T-helper 9 cell (primary cell): ENCODE data around the gene TOB2.
"Not testable (repeated sequence)": the region's sequence is repeated elsewhere in the genome, so short reads cannot be mapped to it uniquely, and the experiment has no call there.

Experiments used
- DNase-seq: peaks from one replicate; pipeline ENCODE4 v3.0.0-alpha.2; 2020

Gene TOB2

GRCh38 chr22:41425660-41426365, 20.8 kb downstream of the TOB2 start:
- DNase-seq, result no peak

DNA sequence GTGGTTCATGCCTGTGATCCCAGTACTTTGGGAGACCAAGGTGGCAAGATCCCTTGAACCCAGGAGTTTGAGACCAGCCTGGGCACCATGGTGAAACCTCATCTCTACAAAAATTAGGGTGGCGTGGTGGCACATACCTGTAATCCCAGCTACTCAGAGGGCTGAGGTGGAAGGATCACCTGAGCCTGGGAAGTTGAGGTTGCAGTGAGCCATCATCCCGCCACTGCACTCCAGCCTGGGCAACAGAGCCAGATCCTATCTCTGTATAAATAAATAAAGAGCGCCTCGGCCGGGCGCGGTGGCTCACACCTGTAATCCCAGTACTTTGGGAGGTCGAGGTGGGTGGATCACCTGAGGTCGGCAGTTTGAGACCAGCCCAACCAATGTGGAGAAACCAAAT, 27.9 kb downstream of the TOB2 start:
- DNase-seq, result no peak

DNA sequence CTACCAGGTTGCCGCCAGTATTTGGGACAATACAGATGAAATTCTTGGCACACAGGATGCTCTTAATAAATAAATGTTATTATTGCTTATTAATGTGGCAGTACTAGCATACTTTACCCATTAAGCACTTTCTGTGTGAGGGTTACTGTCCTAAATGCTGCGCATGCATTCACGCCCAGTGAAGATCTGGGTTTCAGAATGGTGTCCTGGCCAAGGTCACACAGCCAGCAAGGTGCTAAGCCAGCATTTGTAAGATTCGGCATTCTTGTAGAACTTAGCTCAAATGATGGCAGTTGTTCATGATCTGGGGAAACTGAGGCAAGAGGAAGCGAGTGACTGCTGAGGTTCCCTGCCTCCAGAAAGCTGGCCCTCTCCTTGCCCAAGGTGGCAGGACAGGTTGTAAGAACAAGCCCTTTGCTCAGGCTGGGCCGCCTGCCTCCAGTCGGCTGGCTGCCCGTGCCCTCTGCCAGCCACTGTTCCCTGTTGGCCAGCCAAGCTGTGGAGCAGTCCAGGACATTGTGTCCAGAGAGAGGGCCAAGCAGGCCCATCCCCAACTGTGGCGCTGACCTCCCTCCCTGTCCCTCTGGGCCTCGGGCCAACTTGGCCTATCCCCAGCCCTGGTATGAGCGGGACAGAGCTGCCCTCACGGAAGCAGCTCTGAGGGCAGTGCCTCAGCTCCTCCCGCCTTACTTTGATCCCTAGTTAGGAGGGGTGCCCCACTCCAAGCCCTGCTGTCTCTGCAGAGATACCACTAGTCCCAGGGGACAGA, 28.8 kb downstream of the TOB2 start:
- no peak for DNase-seq

- DNase-seq, result no peak
Measured at GRCh38 chr22:41415554-41415953, 31.0 kb downstream of the TOB2 start.

DNA sequence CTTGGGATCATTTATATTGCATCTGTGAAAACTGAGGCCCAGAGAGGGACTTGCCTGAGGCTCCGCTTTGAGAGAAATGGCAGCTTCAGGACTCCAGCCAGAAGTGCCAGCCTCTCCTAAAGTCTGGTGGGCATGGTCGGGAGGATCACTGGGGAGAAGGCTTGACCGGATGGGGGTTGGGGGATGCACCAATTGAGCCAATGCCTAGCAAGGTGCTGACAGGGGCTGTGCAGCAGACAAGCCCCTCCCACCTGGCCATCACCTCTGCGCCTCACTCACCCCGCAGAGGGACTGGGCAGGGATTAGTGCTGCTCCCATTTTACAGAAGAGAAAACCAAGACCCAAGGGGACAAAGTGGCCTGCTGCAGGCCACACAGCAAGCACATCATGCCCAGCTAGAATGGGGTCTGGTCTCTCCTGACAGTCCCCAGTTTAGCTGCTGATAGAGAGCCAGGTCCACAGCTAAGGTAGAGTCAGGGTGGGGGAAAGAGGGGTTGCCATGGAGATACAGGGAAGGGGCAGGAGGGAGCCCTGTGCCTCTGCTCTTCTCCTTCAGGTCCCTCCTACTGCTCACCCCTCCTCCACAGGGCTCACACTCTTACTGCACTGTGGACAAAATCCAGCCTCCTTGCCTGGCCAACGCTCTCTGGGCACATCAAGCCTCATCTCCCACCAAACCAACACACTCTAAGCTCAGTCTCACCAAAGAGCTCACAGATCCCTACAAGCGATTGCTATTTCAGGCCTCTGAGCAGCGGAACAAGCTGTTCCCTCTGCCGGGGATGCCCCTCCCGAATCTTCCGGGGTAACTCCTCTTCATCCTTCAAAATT, 35.4 kb downstream of the TOB2 start:
- no peak for DNase-seq

- no peak for DNase-seq
Measured at GRCh38 chr22:41410311-41410751, 36.3 kb downstream of the TOB2 start.

DNA sequence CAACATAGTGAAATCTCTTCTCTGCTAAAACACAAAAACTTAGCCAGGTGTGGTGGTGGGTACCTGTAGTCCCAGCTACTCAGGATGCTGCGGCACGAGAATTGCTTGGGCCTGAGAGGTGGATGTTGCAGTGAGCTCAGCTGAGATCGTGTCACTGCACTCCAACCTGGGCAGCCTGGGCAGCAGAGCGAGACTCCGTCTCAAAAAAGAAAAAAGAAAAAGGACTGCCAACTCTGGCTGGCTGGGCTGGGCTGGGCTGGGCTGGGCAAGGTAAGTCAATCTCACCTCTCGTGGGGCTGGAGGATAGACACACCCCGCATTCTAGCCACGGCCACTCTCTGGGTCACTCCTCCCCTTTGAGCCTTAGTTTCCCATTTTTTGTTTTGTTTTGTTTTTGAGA, 37.9 kb downstream of the TOB2 start:
- no peak for DNase-seq

DNA sequence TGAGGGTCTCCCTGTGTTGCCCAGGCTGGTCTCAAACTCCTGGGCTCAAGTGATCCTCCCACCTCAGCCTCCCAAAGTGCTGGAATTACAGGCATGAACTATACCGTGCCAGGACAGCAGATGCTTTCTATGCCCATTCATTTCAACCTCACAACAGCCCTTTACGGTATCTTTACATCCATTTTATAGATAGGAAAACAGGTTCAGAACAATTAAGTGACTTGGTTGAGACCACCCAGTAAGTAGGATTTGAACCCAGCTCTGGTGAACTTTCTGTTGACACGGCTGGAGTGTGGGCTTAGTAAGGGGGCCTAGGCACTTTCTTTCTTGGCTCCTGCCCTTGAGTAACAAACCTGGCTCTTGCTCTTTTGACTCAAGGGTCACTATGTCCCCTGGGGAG, 39.2 kb downstream of the TOB2 start:
- DNase-seq, result no peak

GRCh38 chr22:41406410-41406809, 40.2 kb downstream of the TOB2 start:
- DNase-seq, result no peak

- no peak for DNase-seq
Measured at GRCh38 chr22:41405588-41405987, 41.0 kb downstream of the TOB2 start.

- peak; percentile 70 for DNase-seq
Measured at GRCh38 chr22:41403532-41404318, 42.9 kb downstream of the TOB2 start.

DNA sequence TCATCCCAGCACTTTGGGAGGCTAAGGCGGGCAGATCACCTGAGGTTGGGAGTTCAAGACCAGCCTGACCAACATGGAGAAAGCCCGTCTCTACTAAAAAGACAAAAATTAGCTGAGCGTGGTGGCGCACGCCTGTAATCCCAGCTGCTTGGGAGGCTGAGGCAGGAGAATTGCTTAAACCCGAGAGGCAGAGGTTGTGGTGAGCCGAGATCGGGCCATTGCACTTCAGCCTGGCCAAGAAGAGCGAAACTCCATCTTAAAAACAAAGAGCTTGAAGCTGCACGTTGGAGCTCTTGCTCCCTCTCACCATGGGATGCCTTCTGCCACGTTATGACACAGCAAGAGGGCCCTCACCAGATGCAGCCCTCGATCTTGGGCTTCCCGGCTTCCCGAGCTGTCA, 43.8 kb downstream of the TOB2 start:
- not testable (repeated sequence) for DNase-seq

DNA sequence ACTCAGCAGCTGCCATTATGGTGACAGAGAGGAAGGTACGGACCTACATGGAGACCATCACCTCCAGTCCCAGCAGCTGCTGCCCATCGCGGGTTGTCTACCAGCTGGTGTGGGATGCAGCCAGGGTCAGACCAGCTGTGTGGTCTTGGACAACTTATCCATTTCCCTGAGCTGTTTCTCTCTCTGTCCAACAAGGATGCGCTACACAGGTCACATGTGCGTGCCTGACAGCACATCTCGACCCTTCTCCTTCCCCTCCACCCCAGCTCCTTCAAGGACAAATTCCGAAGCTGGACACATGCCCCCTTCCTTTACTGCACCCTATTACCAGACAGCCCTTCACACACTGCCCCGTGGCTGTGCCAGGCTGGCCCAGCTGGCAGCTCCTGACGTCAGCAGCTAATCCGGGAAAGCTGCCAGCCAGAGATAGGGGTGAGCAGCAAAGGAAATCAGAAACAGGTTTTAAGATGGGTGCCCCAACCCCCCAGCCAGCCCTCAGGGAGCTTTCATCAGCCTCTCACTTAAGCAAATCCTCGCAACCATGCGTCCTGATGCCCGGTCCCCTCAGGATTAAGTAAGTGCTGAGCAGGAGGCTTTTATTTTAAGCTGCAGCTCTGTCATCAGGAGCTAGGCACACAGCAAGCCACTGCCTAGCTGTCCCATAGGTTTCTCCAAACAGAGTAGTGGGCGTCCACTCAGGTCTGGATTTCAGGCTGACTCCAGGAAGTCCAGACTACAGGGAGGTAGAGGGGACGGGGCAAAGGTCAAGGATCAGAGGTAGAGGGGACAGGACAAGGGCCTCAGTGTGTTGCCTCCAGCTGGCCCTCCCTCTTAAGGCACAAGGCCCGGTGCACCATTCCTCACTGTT, 44.6 kb downstream of the TOB2 start:
- DNase-seq, result no peak

DNA sequence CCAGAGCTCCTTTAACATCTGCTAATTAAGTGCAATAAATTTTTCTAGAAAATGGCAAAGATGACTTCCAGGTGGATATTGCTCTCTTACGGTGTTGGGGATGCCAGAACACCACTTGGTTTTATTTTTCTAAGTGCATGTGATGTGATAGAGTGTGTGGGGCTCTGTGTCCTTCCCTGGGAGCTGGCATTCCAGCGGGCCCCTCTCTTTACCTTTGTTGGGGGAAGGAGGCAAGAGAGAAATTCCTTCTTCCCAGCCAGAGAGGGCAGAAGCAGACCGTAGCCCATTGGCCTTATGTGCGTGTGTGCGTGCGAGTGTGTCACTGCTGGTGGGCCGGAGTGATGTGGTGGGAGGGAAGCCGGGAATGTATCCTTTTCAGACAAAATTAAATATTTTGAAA, 47.7 kb downstream of the TOB2 start:
- no peak for DNase-seq

DNA sequence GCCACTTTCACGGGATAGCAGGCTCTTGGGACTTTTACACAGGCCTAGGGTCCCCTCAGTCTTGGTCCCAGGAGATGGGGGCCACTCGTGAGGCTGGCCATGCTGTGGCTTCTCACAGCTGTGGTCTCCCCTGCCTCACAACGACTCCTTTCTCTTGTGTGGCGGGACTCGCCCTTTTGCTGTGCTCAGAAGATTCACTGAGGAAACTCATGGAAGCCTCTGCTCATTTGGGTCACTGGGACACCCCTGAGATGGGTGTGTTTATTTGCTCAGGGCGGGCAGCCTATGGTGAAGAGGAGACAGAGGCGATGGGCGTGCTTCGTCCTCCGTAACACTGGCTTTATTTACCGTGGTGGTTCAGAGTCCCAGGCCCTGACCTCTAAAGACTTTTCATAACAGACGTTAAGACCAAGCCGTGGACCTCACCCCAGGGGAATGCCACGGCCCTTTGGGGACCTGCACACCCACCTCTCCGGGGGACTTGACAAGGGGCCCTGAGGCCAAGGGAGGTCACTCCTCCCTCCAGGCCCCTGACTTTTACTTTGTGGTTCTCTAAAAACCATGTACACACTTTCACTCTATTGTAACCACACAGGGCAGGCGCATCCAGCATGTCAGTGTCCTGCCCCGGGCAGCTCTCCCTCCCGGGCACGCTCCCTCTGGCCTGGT, 49.3 kb downstream of the TOB2 start:
- DNase-seq, result no peak

DNA sequence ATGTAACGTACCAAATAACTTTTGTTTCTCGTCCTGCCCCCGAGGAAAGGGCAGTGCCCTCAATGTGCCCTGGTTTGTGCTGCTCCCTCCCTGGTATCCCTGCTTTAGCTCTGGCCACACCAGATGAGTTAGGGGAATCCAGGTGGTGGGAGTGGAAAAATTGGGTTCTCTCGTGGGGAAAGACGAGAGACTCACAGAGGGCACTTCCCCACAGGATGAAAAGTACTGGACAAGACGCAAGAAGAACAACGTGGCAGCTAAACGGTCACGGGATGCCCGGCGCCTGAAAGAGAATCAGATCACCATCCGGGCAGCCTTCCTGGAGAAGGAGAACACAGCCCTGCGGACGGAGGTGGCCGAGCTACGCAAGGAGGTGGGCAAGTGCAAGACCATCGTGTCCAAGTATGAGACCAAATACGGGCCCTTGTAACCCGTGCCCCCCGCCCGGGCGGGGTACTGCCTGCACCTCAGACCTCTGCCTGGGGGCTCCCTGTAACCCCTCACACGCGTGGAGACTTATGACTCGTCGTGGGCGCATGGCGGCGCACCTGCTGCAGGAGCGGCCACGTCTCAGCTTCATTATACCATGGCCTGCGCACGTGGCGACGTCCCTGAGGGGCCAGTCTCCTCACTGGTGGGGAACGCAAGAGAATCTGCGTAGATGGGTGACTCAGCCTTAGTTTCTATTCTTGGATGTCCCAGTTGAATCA, 50.9 kb downstream of the TOB2 start:
- no peak for DNase-seq

DNA sequence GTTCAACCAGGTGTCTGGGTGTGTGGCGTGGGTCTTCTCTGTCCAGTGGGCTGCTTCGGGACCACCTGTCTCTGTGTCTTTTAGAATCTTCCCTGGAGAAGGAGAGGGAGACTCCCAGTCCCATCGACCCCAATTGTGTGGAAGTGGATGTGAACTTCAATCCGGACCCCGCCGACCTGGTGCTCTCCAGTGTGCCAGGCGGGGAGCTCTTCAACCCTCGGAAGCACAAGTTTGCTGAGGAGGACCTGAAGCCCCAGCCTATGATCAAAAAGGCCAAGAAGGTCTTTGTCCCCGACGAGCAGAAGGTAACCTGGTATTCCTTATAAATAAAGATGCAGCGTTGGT, 52.6 kb downstream of the TOB2 start:
- no peak for DNase-seq

- no peak for DNase-seq
Measured at GRCh38 chr22:41387341-41387740, 59.3 kb downstream of the TOB2 start.

DNA sequence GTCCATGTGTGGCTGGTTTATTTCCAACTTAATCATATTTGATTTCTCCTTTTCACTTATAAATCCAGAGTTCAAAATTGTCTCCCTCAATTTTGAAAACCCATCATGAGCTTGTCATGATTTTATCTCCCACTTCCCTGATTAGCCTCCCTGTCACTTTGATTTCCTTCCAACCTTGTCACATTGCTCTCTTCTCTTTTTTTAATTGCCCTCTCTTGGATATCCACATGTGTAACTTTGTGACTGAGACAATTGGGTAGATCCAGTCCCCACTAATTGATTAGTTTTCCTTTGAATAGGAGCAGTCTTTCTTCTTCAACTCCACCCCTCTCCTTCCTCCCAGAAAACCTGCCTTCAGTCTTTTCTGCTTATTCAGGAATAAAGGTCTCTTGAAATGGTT, 62.5 kb downstream of the TOB2 start:
- DNase-seq, result no peak
